Left lobe of liver (tissue), 2 donors: ENCODE measurements around the gene NRAS. TPM values are rescaled to one million over a fixed set of nuclear protein-coding genes. Genes with fewer than 3 reads are reported as not detected.

Experiments used
- ATAC-seq: fragments of 200-7000 bp; cut with Tn5 transposase; one replicate; pipeline ENCODE4 v1.9.1; 2020; ENCODE audit warnings: mild to moderate bottlenecking, moderate library complexity
- DNase-seq: peaks from one replicate; pipeline ENCODE4 v3.0.0-alpha.2; 2020; ENCODE audit warnings: low spot score
- total RNA-seq: library from RNA; stranded (reverse); gene quantifications from one replicate; pipeline ENCODE4 v1.2.1, GENCODE V29; 2021
- donor health status: DM: no; HTN: no; CAD: no; lungs with moderate emphysema.
- donor health status: DM: no; HTN: yes; CAD: no.

NRAS gene
- total RNA-seq, 1 donor from 2014 or later = 8.3 TPM

DNA sequence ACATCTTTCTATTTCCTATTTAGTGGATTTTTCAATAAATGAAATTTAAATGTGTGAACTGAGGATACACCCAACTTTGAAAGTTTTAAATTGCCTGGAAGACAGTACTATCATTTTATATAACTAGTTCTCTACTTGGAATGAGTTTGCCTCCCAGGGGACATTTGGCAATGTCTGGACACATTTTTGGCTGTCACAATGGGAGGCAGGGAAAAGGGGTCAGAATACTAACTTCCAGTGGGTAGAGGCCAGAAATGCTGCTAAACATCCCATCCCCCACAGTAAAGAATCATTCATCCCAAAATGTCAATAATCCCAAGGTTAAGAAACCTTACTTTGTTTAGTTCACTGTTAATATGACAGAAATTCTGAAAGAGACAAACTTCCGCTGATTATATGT is 13.2 kb upstream of the NRAS start:
- DNase-seq (peak; percentile 61), ATAC-seq (peak; percentile 89)

DNA sequence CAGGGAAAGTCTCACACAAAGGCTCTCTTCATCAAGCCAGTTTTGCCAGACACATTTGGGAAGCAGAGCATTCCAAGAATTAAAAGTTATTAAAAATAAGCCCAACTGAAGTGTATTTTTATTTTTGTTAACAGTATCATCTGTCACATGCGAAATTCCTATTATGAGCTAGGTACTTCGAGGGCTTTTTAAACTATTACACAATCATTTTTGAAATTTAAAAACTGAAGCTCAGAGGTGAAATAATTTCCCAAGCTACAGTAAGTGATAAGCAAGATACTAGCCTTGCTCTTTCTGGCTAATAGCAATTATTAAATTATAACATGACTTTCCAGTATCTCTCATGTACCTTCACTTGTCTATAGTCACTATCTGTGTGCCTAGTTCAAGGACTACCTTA is 12.0 kb upstream of the NRAS start:
- no peak for ATAC-seq
- DNase-seq = no peak

DNA sequence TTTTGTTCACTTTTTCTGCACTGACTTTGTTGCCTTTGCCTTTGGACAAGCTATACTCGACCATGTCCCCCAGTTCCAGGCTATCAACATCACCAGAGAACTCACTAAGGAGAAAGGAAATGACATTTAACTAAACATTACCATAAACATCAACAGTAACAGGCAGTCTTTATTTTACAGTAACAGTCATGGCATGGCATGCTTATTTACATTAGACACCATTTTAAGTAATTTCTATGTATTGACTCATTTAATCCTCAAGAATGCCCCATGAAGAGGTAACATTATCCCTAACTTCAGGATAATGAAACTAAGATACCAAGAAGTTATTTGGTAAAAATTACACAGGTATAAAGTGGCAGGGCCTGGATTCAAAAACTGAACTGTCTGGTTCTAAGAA is 8.7 kb upstream of the NRAS start:
- ATAC-seq (no peak), DNase-seq (no peak)

DNA sequence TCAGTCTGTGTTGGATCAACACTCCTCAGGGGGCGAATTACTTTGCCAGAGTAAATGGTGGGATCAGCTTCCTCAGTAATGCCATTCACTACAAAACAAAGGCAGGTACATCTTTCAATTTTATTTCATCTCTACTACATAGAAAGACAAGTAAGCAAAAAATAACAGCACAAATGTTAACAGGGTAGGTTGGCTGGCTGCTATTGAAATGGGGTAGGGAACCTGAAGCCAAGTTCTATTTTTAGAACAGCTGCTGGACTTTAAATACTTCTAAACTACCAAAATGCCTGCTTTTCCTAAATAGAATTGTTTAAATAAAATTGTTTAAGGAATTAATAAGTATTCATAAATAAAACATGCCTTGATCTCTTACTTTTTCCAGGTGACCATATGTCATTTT is 7.3 kb upstream of the NRAS start:
- DNase-seq (no peak), ATAC-seq (no peak)

DNA sequence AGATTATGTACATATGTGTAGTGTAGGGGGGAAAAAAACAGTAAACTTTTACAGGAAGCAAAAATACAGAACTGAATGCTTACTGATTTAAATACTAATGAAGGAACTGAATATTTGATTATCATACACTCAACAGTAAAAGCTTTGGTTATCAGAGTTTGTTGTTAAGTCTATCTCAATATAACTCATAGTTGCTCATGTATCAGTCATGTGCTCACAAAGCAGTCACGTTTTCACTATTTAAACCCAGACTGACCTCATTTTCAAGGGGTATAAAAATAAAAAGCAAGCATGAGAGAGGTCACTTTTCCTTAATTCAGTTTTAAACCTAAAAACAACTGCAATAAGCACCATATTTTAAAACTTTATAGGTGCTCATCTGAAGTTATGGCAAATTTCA is 6.9 kb upstream of the NRAS start:
- no peak for ATAC-seq

DNA sequence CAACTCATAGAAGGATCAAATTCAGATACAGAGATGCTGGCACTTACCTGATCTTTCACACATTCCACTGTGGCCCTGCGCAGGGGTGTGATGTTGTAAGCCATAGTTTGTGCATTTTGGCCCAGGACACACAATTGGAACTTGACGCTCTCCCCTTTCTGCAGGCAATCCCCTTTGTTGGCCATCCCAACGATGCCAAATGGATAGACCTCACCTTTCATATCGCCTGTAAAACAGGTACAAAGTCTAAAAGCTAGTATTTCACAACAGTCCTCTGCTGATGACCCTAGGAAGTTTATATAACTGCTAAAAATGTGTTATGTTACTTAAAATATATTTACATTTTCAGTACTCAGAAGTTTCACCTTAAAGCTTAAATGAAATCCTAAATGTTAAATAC is 3.9 kb upstream of the NRAS start:
- ATAC-seq = peak; percentile 76
- peak; percentile 84 for DNase-seq

More for the DNA sequence above, 6.9 kb upstream of the NRAS start:
- DNase-seq = no peak

DNA sequence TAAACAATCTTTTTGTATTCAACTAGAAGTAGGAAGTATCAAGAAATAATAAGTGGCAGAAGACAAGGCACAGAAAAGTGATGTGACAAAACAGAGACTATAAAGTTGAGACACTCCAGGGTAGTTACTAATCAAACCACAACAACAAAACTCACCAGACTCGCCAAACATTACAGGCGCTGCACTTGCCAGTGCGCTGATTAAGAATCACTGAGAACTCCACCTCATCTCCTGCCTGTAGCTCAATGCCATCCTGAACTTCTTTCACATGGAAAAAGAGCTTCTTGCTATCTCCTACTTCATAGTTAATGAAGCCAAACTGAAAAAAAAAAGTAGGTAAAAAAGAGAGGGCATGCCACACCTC is 2.8 kb upstream of the NRAS start:
- no peak for ATAC-seq
- DNase-seq = no peak

DNA sequence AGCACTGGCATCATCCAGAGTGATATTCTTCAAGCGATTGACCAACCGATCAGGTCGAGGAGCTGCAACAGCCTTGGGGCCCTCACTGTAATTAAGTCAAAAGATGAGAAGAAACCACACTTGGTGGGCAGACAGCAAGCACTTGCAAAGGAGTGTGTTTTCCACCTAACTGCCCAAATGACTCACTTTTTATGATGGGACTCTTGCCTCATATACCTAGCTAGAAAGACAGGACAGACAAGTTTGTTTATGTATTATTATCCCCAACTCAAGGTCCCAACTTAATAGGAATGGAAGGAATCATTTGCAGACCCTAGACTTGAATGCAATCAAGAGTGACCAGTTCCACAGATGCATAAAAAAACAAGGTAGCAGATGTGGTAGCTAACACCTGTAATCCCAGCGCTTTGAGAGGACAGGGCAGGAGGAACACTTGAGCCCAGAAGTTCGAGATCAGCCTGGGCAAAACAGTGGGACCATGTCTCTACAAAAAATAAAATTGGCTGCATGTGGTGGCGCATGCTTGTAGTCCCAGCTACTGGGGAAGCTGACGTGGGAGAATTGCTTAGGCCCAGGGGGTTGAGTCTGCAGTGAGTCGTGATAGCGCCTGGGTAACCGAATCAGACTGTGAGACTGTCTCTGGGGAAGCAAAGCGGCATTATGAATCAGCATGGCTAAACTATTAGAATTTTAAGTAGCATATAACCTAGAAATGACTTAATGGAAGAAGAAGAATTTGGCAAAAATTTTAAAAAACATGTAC is 2.3 kb upstream of the NRAS start:
- ATAC-seq = no peak
- DNase-seq = no peak

DNA sequence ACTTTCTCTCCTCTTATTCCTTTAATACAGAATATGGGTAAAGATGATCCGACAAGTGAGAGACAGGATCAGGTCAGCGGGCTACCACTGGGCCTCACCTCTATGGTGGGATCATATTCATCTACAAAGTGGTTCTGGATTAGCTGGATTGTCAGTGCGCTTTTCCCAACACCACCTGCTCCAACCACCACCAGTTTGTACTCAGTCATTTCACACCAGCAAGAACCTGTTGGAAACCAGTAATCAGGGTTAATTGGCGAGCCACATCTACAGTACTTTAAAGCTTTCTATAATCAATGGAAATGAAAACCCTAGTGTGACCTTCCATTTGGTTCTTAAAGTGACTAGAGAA is 643 bp downstream of the NRAS start:
- DNase-seq (no peak), ATAC-seq (no peak)

DNA sequence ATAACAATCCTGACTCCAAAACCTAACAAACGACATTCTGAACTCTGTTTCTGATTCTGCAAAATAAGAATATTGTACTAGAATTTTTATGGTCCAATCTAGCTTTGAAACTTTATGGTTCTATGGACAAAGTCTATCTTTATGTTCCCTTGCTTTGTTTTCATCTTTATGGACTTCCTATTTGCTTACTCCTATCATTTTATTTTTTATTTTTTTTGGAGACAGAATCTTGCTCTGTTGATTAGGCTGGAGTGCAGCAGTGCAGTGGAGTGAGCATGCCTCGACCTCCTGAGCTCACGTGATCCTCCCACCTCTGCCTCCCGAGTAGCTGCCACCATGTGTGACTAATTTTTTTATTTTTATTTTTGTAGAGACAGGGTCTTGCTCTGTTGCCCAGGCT is 3.6 kb downstream of the NRAS start:
- ATAC-seq (no peak), DNase-seq (no peak)

DNA sequence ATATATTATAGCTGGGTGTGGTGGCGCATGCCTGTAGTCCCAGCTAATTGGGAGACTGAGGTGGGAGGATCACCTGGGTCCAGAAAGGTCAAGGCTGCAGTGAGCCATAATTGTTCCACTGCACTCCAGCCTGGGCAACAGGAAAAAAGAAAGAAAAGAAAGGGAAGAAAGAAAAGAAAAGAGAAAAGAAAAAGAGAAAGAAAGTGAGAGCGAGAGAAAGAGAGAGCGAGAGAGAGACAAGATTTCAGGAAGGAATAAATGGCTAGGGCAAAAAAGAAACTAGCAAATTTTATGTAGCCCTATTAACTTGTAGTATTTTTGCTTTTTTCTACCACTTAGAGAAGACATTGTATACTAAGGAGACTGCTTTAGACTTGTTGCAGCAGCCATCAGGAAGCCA is 6.2 kb downstream of the NRAS start:
- ATAC-seq (no peak), DNase-seq (no peak)

DNA sequence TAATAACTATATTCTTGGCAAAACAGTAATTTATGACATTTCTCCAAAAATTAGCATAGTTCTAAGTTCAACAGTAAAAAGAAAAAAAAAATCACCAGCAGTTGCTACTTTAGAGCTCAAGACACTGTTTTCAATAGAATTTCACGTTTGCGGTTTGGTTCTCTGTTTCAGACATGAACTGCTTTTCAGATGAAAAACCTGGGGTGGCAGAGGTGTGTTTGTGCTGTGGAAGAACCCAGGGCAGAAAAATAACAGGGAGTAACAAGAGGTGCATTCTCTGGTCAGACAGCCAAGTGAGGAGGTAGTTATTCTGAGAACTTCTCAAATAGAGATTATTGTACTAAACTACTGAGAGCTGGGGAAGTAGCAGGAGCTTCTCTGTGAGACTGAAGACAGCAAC is 9.0 kb downstream of the NRAS start:
- DNase-seq = no peak
- ATAC-seq = no peak

DNA sequence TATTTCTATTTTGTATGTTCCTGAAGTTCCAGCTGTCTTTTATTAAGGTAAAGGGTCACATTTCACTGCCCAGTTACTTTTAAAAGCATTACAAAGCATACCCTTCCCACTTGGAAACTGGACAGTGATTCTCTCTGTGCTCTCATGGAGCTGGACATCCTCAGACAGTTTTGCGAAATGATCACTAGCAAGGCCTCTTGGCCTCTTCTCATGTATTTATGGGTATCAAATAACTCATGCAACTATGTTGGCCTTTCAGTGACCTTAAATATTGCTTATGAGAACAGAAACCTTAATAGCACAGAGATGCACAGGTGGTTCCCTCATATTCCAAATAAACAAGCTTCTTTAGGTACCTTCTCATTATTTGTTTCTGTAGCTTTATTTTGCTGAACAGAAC is 13.3 kb downstream of the NRAS start:
- no peak for DNase-seq
- no peak for ATAC-seq

DNA sequence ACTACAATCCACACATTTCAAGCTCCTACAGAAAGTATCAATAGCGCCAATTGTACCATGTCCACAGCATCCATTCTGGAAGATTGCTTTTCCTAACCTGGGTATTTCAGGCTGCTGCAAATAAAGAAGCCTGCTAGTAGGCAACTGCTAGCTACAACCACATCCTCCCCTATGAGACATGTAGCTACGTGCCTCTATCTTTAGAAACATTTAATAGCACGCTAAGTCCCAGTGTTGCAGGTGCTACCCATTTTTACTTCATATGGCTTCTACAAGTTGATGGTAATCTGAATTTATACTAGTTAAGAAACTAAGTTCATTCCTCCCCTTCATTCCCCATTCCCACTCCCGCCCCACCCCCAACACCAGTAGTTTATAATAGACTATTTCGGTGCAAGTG is 13.8 kb downstream of the NRAS start:
- ATAC-seq (no peak), DNase-seq (no peak)

DNA sequence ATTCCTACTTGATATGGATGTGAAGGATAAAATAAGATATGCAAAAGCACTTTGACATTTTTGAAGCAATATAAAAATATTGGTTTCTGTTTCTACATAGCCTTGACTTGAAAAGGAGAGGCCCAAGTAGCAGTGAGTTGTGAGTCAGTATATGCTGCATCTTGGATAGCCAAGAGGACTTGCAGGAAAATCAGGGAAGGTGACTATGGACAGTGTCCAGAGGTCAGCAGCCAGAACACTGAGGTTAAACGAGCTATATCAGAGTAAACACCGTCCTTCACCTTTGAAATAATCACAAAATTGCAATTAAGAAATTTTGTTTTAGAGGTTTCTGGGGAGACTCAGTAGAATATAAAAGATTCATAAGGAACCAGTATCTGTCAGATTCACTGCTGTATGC is 14.6 kb downstream of the NRAS start:
- DNase-seq (no peak), ATAC-seq (peak; percentile 50)

DNA sequence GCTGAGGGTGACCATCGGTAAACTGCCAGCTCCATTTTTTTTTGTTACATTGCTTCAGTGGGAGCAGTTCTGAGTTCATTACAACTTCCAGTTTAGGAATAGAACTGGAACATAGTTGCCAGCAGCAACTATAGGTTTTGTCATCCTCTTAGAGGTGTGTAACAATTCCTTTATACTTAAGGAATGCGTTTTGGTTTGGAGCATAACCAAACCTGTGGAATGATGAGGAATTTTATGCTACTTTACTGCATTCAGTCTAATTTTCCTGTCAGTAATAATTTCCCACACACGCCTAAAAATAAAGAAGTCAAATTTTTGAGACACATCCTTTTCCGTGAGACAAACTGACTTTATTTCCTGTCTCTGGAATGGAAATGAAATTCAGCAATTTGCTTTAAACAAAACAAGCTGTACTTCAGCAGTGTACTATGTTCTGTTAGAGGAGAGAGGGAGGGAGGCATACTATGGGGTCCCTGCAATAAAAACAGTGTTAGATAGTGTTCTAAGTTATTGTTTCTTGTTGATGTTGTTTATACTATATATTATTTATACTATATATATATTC is 16.5 kb downstream of the NRAS start:
- DNase-seq = no peak
- ATAC-seq = no peak

DNA sequence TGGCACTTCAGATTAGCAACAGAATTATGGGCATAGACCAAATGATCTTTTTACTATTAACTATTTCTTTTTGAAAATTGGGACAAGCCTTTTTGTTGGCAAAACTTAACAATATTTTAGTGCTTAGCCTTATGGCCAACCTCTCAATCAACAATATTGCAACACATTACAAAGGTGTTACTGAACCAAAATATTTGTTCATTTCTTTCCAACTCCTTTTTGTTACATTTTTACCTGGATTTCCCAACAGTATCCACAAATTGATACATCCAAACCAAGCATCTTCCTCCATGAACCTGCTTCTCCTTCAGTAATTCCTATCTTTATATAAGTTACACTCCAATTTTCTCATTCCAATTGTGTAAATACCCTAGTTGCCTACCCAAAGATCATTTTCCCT is 19.8 kb downstream of the NRAS start:
- peak; percentile 40 for ATAC-seq

DNA sequence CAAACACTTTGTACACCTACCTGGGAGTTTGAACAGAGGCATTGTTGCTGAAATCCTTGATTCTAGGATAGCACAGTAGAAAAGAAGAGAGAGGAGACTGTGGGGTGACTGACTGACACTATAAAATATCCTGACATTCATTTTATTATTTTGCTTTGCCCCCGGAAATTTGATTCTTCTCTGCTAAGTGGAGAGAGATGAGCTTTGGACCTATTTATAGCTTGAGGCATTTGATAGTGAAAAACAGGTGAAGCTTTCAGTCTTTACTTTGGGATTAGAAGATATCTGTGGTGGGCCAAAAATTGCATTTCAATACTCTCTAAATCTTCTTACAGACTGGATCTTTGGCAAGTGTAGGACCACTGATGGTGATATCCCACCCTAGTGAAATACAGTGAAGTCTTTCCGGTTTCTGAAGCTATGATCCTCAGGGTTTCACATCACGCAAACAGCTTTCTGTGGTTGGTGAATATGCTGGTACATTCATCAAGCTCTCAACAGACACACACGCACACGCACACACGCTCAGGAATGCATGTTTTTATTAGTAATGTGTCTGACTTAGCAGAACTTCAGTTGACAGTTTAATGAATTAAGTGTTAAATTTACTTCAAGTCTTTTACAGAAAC is 21.0 kb downstream of the NRAS start, which contains the start of gene AMPD1:
AMPD1 (minus strand) TSS at position 117 of the 629 bp plus-strand sequence; CDS start at position 42, 75 bp downstream.
- DNase-seq (no peak), ATAC-seq (no peak)

More for the DNA sequence above, 19.8 kb downstream of the NRAS start:
- no peak for DNase-seq

DNA sequence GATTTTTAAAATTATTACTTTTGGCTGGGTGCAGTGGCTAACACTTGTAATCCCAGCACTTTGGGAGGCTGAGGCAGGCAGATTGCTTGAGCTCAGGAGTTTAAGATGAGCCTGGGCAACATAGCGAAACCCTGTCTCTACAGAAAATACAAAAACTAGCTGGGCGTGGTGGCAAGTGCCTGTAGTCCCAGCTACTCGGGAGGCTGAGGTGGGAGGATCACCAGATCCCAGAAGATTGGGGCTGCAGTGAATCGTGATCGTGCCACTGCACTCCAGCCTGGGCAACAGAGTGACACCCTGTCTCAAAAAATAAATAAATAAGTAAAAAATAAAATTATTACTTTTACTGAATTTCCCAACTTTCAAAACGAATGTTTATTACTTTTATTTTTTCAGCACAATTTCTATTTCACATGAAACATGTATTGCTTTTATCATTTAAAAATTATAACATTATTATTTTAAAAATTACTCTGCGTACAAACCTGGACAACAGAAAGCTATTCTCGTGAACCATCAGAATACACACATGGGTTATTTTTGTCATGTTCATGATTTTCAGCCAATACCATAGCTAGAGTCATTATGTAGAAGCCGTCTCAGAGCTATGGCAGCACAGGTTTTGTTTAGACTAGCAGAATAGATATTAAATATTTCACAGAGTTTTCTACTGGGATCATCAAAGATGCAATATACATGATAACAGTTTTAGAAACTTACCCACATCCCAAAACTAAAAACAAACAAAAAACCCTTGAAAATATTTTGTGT is 21.8 kb downstream of the NRAS start:
- ATAC-seq (no peak), DNase-seq (no peak)

DNA sequence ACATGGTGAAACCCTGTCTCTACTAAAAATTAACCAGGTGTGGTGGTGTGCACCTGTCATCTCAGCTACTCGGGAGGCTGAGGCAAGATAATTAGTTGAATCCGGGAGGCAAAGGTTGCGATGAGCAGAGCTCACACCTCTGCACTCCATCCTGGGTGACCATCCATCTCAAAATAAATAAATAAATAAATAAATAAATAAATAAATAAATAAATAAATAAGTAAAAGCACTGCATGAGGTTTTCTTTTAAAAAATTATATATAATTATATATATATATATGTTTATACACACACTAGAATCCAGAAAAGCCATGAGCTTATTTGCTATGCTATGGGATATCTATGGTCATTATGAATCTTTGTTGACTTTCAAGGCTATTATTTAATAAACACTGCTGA is 23.6 kb downstream of the NRAS start:
- no peak for ATAC-seq
- no peak for DNase-seq

DNA sequence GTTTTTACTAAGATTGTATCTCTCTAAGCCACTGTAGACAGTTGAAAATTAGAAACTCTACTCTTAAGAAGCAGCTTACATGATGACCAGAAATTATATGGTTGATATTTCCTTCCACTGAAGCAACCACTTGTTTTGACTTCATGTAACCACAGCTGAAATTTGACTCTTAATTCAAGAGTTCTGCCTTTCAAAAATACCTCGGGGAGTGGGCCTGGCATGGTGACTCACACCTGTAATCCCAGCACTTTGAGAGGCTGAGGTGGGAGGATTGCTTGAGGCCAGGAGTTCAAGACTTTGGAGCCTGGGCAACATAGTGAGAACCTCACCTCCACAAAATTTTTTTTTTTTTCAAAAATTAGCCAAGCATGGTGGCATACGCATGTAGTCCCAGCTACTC is 25.5 kb downstream of the NRAS start:
- DNase-seq (no peak), ATAC-seq (no peak)

DNA sequence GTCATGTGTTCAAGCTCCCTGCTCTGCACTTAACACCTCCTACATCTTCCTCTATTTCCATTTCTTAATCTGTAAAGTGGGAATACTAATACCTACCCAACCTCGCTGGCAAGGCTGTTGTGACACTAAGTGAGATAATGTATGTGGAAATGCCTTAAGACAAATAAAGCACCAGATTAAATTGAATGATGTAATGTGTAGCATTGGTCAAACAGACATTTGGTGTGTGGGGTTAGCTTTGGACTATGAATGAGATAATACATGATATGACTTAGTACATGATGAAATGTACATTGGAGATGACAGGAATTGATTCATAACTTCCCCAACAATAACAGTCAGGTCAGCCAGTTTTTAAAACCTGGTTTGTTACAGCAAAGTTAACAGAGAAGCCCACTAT is 26.4 kb downstream of the NRAS start:
- ATAC-seq (no peak), DNase-seq (no peak)
